CD4-positive, alpha-beta T cell treated with Interleukin-4 for 4 hours (primary cell): ENCODE measurements around the gene KAT8.
A peak's percentile ranks its signal among the peaks of the same experiment; 100 is the strongest.

ENCODE experiments used
- DNase-seq: peaks from one replicate; pipeline ENCODE4 v3.0.0-alpha.2; 2020

The KAT8 gene

DNA sequence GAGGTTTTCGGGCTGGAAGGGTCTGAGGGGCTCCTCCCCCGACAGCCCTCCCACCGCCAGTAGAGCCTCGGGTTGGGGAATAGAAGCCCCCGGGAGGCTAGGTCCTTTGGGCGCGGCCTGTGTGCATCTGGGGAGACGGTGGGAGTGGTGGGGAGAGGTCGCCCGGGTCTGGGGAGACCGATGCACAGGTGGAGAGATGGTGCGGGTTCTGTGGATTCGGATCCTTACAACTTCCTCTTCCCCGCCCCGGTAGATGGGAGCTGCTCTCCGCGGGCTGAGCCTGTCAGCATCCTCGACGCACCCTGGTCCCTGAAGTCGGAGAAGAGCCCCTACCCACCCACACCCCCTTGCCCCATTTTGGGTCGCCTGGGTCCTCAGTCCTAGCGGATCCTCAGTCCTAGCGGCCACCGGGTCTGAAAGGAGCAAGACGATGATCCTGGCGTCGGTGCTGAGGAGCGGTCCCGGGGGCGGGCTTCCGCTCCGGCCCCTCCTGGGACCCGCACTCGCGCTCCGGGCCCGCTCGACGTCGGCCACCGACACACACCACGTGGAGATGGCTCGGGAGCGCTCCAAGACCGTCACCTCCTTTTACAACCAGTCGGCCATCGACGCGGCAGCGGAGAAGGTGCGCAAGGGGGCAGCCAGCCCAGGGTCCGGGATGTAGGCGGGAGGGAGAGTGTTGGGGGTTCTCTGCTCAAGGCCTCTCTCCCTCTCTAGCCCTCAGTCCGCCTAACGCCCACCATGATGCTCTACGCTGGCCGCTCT is 8.5 kb upstream of the KAT8 start:
- DNase-seq = no peak

- no peak for DNase-seq
Observed at GRCh38 chr16:31109622-31110021, 7.8 kb upstream of the KAT8 start.

DNA sequence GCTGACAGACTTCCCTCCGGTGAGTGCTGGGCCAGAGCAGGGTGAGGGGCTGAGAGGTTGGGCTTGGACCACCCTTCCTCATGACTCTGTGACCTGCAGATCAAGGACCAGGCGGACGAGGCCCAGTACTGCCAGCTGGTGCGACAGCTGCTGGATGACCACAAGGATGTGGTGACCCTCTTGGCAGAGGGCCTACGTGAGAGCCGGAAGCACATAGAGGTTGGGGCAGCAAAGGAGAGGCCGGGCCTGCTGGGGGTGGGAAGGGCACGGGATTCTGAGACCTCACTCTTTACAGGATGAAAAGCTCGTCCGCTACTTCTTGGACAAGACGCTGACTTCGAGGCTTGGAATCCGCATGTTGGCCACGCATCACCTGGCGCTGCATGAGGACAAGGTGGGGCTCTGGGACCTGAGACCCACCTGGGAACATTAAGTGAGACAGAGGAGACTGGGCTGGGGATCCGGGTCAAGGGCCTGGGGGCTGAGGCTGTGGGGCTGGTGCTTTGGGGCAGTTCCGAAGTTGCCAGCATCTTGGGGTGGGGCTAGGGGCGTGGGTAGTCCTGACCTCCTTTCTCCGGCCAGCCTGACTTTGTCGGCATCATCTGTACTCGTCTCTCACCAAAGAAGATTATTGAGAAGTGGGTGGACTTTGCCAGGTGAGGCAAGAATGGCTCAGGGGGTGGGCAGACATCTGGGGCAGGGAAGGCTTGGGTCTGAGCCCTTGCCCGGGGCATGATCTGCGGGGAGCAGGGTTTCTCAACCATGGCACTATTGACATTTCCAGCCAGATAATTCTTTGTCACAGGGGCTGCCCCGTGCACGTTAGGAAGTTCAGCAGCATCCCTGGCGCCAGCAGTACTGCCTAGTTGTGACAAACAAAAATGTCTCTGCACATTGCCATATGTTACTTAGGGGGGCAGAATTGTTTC is 7.1 kb upstream of the KAT8 start:
- no peak for DNase-seq

DNA sequence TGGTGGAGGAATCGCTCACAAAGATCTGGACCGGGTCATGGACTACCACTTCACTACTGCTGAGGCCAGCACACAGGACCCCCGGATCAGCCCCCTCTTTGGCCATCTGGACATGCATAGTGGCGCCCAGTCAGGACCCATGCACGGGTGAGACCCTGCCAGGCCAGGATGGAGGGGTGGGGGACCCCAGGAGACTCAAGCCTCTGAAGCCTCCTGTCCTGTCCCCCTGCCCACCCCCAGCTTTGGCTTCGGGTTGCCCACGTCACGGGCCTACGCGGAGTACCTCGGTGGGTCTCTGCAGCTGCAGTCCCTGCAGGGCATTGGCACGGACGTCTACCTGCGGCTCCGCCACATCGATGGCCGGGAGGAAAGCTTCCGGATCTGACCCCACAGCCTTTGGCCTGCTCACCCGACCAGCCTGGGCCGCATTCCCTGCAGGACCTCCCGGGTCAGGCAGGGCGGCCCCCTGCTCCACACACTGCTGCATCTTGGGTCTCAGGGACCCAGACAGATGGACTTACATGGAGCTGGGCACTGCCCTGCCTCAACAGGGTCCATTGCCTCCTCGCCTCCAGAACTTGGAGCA is 5.5 kb upstream of the KAT8 start:
- no peak for DNase-seq

- DNase-seq = no peak
Observed at GRCh38 chr16:31112711-31113110, 4.8 kb upstream of the KAT8 start.

- peak; percentile 16 for DNase-seq
Observed at GRCh38 chr16:31113121-31114120, 4.0 kb upstream of the KAT8 start.

DNA sequence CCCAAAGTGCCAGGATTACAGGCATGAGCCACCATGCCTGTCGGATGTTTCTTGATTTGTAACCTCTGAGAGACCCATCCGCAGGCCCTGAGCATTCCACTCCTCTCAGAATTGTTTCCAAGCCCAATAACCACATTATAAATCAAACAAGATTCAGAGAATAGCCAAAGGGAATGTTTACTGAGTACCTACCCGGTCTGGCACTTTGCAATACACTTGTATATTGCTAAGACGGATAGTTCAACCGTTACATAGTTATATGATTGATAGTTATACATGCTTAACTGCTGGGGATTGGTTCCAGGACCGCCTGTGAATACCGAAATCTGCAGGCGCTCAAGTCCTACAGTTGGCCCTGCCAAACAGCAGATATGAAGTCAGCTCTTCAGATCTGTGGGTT is 3.0 kb upstream of the KAT8 start:
- no peak for DNase-seq

DNA sequence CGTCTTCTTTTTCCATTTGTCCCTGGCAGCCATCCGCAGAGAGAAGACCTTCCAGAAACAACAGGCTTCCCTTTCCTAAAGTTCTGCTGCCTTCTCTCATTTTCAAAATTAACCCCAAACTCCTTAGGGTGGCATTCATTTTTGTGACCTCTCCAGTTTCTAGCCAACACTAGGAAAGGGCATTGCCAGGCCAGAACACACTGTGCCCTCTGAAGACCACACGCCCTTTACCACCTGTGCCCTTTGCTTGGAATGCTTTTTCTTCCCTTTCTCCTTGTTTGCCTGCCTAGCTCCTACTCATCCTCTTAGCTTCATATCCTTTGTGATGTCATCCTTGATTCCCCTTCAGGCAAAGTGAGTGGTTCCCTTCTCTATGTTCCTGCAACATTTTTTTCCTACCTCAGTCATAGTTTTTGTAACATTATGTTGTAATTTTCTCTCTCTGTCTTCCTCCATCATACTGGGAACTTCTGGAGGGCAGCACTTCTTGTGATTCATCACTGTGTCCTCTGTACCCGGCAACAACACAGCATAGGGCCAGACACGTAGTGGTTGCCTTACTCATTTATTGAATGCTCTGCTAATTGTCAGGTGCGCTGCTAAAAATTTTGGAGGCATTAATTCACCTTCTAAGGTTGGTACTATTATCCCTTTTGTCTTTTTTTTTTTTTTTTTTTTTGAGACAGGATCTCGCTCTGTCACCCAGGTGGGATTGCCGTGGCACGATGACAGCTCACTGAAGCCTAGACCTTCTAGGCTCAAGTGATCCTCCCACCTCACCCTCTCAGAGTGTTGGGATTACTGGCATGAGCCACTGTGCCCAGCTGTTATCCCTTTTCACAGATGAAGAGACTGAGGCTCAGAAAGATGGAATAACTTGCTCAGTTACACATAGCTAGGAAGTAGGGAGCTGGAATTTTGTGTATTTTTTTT is 1.0 kb downstream of the KAT8 start:
- DNase-seq = no peak

DNA sequence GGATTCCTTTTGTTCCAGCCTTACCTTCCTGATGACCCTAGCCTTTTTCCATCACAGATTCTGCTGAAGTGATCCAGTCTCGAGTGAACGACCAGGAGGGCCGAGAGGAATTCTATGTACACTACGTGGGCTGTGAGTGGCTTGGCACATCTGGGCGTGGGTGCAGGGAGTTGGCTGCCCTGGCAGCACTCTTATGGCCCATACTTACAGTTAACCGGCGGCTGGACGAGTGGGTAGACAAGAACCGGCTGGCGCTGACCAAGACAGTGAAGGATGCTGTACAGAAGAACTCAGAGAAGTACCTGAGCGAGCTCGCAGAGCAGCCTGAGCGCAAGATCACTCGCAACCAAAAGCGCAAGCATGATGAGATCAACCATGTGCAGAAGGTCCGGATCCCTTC is 2.7 kb downstream of the KAT8 start:
- DNase-seq = no peak

- no peak for DNase-seq
Observed at GRCh38 chr16:31125844-31126243, 8.4 kb downstream of the KAT8 start.

GRCh38 chr16:31127182-31127581 is 9.7 kb downstream of the KAT8 start:
- no peak for DNase-seq

GRCh38 chr16:31128711-31129567 is 11.5 kb downstream of the KAT8 start:
- peak; percentile 22 for DNase-seq

- DNase-seq = no peak
Observed at GRCh38 chr16:31129568-31130335, 12.3 kb downstream of the KAT8 start.

GRCh38 chr16:31130336-31130891 is 12.9 kb downstream of the KAT8 start:
- DNase-seq = no peak

GRCh38 chr16:31130899-31131298 is 13.4 kb downstream of the KAT8 start:
- DNase-seq = no peak

- DNase-seq = no peak
Observed at GRCh38 chr16:31131416-31131815, 14.0 kb downstream of the KAT8 start.

- no peak for DNase-seq
Observed at GRCh38 chr16:31131841-31132271, 14.4 kb downstream of the KAT8 start.

DNA sequence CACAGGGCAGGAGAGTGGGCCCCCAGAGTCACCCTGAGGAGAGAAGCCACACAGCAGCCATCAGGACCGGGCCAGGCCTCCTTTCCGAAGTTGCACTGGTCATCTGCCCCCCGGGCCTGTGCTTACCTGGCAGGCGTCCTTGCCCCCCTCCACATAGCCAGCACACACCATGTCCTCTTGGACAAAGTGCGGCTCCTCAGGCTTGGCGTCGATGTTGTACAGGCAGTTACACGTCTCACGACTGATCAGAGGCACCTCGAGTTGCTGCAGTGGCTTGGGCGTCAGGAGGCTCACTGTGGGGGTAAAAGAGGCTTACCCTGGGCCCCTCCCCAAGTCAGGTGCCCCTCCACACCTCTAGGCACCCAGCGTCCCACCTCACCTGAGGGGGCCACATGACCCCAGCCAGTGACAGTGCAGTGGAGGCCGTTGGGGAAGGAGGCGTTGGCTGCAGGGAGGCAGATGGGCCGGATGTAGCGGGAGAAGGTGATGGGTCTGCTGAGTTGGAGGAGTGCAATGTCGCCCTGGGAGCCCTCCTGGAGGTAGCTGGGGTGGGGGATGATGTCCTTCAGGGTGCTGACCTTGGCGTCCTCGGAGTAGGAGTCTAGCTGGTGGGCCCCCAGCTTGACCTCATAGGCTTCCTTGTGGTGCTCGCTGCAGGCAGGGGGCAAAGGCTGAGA is 15.0 kb downstream of the KAT8 start:
- DNase-seq = no peak
